ENCODE data around the gene MTHFD1L.
"Not testable (repeated sequence)": the region's sequence is repeated elsewhere in the genome, so short reads cannot be mapped to it uniquely, and the experiment has no call there.

The MTHFD1L gene

GRCh38 chr6:151021896-151022295, 156.4 kb downstream of the MTHFD1L start:
- no peak for DNase-seq

- DNase-seq: no peak
Measured at GRCh38 chr6:151022492-151022891, 157.0 kb downstream of the MTHFD1L start.

- DNase-seq: no peak
Measured at GRCh38 chr6:151023342-151023741, 157.8 kb downstream of the MTHFD1L start.

- no peak for DNase-seq
Measured at GRCh38 chr6:151024597-151024996, 159.1 kb downstream of the MTHFD1L start.

GRCh38 chr6:151025076-151025475, 159.6 kb downstream of the MTHFD1L start:
- no peak for DNase-seq

- no peak for DNase-seq
Measured at GRCh38 chr6:151026041-151026663, 160.7 kb downstream of the MTHFD1L start.

GRCh38 chr6:151027295-151027747, 161.8 kb downstream of the MTHFD1L start:
- no peak for DNase-seq

- no peak for DNase-seq
Measured at GRCh38 chr6:151027936-151028838, 162.7 kb downstream of the MTHFD1L start.

- DNase-seq: no peak
Measured at GRCh38 chr6:151029970-151030369, 164.5 kb downstream of the MTHFD1L start.

GRCh38 chr6:151032034-151032433, 166.5 kb downstream of the MTHFD1L start:
- no peak for DNase-seq

GRCh38 chr6:151034825-151035781, 169.6 kb downstream of the MTHFD1L start:
- DNase-seq: no peak

GRCh38 chr6:151036211-151036721, 170.8 kb downstream of the MTHFD1L start:
- DNase-seq: not testable (repeated sequence)

- no peak for DNase-seq
Measured at GRCh38 chr6:151036869-151037680, 171.6 kb downstream of the MTHFD1L start.

- no peak for DNase-seq
Measured at GRCh38 chr6:151038616-151039015, 173.1 kb downstream of the MTHFD1L start.

- not testable (repeated sequence) for DNase-seq
Measured at GRCh38 chr6:151040888-151041521, 175.5 kb downstream of the MTHFD1L start.

GRCh38 chr6:151041686-151042085, 176.2 kb downstream of the MTHFD1L start:
- no peak for DNase-seq

GRCh38 chr6:151042911-151043330, 177.4 kb downstream of the MTHFD1L start:
- not testable (repeated sequence) for DNase-seq

GRCh38 chr6:151043944-151044343, 178.4 kb downstream of the MTHFD1L start:
- no peak for DNase-seq

GRCh38 chr6:151044465-151045441, 179.3 kb downstream of the MTHFD1L start:
- no peak for DNase-seq
